HG02678 (cell line): ENCODE results near the gene FGF14.

Source experiments
- ATAC-seq: cut with Tn5 transposase; IDR thresholded peaks from one replicate; pipeline ENCODE4 v1.9.1; 2021; ENCODE audit warnings: mild to moderate bottlenecking, moderate library complexity; ENCODE audit not compliant: unreplicated experiment

The FGF14 gene

DNA sequence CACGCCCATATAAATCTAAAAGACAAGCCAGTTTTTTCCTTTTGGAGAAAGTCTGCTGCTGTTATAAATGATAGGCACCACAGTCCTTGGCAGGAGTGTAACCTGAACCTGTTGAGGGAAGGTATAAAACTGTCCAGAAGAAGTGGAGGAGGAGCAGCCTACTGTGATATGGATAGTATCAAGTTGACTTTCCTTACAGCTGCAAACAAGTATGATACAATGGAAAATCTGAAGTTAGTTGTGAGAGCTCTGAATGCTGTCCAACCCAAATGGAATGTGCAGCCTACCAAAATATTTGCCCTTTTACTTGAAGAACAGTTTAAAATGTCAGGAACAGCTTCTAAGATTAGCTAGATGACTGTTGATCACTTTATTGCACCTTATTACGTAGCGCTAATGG, 399.6 kb downstream of the FGF14 start:
- ATAC-seq = no peak

DNA sequence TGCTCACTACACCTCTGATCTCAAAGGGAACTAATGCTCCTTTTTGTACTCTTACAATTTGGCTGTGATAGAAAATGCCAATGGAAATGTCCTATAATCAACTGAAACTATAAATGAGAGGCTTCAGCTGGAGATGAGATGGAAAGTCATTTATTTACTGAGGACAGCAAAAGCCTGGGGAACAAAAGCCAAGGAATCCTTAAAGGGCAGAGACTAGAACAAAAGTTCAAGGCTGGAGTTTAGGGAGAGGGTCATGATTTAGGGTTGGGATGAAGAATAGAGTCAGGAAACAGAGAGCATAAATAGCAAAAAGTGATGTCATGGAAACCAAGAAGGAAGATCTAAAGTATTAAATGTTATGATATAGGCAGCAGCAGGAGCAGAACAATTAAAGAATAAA, 401.1 kb downstream of the FGF14 start:
- no peak for ATAC-seq

DNA sequence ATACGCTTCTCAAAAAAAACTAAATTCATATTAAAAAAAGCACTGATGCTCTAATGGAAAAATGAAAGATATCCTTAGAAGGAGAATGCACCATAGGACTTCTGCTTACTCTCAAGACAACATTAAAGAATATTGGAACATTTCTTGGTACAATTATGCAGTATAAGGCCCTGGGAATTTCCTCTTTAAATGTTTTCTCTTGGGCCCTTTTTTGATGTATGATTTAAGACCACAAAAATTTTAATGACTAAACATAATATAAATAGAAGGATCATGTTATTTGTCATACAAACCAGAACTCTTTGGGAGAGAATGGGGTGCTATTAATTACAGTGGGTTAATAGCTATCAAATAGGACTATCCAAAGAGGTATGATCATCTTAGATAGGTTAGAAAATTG, 403.7 kb downstream of the FGF14 start:
- no peak for ATAC-seq

DNA sequence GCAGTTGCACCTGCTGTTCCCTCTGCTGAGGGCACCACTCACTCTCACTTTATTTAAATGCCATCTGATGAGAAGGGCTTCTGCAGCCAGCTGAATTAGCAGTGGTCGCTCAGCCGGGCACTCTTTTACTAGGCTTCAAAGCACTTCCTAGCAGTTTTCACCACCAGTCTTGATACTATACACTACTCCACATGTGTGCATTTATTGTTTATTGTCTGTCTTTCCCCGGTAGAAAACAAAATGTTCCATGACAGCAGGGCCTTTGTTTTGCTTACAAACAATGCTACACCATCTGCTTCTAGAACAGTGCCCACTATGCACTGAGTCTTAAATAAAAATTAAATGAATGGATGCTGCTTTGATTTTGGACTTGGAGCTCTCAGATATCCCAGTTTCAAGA, 404.9 kb downstream of the FGF14 start:
- ATAC-seq = no peak

DNA sequence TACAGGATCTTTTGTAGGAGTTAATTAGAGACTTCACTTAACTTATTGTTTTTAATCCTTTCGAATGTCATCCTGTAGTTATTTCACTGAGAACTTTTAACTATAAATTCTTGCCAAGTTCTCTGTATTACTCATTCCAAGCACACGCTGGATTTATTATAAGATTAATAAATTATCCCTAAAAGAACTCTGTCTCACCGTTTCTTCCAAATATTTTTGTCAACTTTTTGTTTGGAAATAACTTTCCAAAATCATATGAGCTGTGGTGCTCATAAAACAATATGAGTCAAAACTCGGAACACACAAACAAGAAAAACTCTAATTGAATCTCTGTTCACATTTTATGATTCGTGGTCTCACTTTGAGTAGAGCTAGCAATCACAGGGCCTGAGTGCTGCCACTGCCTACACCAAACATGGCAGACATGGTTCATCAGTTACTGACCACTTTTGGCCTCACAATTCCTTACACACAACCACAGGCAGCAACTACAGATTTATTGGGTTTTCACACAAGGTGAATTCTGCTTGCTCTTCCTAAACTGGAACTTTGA, 412.0 kb downstream of the FGF14 start:
- no peak for ATAC-seq

DNA sequence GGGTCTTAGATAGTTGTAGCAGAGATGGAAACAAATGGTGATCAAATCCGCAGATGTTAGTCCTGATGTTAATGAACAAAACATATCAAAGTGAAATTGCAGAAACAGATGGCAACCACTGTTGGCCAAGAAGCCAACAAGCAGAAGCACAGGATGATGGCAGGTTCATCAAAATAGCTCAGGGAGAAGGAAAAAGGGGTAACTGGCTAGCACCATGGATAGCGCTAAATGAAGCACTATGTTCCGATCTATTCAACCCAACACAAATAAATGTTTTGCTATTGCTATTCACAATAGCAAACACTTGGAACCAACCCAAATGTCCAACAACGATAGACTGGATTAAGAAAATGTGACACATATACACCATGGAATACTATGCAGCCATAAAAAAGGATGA, 413.7 kb downstream of the FGF14 start:
- no peak for ATAC-seq

DNA sequence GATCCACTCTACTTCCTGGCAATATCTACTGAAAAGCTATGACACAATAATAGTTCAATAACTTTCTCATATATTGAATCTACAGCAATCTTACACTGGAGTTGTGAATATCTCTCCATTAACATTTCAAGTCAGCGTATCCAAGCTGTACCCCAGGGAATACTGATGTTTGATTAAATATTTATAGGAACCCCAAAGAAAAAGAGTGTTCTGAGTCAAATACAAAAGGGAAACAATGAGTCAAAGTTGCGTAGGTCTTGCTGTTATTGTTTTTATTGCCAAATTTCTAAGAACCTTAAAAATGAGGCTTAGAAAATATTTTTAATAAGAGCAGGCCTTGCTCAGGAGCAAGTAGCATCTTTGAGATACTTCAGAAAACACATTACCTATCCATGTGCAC, 415.5 kb downstream of the FGF14 start:
- ATAC-seq = no peak

DNA sequence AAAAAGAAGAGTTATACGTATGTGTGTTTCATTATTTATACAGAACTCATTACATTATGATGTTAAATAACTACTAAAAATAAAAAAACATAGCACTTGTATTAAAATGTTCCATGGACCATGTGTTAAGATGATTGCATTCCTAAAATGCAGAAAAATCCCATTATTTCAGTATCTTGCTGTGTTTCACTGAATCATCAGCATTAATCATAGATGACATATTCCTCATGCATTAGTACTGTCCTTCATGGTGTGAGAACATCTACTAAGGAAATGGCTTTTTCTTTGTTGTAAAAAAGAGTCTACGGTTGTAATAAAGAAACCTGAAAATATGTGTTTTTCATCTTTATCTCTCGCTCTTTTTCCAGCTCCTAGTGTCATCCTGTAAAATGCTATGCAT, 416.5 kb downstream of the FGF14 start:
- no peak for ATAC-seq

DNA sequence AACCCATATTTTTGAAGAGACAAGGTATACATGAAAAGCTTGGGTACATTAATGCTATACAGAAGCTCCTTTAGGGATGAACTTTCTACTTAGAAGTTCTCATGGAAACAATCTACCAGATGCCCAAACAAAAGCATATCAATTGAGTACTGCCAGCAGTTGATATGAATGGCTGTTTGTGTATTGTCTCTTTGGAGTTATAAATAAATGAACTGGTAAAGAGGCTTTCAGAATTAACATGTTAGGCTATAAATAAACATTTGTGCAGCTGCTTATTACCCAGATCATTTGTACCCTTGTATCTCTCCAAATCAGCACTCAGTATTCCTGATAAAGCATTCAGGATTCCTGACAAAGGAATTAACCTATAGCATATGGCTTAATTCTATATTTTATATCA, 418.9 kb downstream of the FGF14 start:
- no peak for ATAC-seq

DNA sequence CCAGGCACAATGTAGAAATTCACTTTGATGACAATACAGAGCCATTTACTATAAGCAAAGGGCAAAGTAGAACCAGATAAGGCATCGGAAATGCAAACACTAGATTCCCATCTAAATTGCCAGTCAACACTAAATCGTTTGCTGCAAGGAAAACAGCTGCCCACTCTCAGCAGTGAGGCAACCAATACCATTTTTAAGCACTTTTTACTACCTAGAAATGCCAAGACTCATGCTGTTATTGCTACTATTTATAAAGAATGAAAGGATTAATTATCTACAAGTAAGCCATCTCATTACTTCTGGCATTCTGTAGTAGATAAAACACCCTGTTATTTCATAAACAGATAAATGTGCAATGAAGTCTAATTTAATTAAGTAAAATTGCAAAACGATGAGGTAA, 422.0 kb downstream of the FGF14 start:
- no peak for ATAC-seq

DNA sequence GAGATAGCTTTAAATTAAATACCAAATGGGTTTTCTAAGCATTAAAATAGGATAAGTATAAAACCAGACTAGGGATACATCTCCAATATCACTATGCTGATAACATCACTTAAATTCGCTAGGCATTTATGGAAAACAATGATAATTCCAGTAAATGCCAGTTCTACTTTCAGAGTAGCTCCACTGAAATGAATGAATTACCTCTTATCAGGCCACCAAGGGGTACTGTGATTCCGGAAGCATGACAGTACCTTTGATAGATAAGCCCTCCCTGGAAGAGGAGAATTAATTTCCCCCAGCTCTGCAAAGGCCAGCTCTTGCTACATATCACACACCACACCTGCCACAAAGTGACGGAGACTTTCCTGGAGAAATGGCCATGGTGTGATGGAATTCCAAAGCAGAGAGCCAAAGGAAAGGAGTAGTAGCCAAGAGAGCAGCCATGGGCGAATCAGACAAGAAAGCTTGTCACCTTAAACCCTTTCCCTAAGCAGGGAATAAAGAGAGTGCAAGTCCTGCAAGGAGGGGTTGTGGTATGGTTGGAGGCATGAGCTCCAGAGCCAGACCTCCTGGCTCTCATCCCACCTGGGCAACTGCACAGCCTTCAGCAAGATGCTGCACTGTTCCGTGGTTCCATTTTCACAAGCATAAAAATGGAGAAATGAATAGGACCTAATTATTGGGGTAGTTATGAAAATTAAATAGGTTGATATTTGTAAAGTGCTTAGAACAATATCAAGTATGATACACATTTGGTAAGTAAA, 423.1 kb downstream of the FGF14 start:
- no peak for ATAC-seq

DNA sequence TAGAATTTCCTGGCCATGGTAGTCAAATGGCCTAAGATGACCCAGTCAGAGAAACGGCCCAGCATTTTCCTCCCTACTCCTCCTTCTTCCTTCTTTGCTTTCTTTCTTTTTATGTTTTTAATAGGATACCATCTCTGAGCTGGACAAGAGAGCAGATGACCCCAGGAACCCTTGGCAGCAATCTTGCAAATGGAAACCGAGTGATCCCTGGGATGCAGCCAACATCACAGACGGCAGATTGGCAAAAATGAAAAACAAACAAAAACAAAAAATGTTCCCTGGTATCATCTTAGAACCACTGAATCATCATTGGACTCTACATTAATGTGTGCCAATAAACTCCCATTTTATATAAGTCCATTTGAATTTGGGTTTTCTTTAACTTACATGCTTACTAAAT, 424.4 kb downstream of the FGF14 start:
- no peak for ATAC-seq

DNA sequence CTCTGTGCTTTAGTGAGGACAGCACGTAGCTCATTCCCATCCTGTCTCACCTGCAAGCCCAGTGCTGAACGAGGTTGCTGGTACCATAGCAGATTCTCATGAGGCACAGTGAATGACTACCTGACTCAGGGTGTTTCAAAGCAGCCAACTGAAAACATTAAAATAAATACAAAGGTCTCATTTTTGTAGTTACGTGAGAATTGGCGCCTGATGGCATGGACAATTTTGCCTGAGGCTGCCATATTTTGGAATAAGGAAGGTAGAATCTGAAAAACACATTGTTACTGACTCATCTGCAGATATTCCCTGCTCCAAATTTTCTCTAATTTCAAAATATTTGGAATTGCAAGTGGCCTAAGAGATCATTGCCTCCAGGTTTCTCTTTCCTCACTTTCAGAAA, 429.7 kb downstream of the FGF14 start:
- no peak for ATAC-seq

DNA sequence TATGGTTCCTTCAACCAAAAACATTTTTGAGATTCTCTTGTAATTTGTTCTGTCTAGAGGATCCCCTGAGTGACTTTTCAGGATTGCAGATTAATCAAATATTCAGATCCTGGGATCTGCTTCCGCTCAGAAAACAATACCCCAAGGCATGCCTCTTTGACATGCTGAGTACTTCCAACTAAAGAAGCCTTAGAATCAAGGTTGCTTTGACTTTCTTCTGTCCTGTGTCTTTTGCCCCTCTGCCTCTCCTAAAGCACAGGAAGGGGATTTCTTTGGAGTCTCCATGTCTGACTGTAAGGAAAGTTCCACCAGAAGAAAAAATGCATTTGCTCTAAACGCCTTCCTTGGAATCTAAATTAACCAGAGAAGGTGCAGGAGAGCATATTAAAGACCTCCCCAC, 431.5 kb downstream of the FGF14 start:
- no peak for ATAC-seq

DNA sequence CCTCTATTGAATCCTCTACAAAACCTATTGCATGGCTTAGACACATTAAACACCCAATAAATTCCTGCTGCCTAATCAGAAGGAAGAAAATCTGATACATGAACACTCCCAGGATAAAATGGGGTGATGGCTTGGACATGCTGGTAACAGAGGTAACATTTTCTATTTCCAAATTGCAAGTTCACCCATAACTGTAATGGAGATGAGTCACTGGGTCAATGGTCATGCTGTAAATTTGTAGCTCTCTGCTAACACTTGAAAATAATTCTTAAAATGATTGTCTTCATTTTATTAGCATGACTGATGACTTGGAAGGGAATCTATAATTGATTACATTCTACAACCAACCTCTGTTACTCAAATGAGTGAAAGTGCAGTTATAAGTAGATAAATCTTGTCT, 434.1 kb downstream of the FGF14 start:
- no peak for ATAC-seq

DNA sequence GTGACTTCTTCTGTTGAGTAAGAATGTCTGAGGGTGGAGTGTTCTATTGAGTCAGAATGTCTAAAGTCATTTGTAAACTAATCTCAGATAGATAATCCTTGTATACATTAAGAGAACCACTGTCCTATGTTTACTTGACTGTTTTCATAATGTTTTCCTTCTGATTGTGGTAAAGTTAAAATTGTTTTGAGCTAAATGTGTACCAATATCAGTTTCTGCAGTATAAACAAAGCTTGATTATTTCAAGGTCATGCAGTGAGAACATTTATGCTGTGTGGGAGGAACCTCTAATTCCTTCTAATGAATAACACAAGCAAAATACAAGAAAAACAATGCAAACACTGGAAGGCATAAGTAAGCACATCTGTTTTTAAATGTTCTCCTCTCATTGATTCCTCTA, 434.6 kb downstream of the FGF14 start:
- ATAC-seq = no peak

DNA sequence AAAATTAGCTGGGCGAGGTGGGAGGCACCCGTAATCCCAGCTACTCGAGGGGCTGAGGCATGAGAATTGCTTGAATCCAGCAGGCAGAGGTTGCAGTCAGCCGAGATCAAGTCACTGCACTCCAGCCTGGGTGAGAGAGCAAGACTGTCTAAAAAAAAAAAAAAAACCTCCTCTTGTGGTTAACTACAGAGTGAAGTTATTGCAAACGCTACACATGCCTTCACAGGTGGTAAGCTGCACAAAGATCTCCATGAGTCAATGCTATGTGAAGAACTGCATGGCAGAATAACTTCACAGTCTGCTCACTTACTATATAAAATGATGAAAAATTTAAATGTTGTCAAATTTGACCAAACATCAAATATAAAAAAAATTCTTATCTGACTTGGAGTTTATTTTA, 436.8 kb downstream of the FGF14 start:
- no peak for ATAC-seq

DNA sequence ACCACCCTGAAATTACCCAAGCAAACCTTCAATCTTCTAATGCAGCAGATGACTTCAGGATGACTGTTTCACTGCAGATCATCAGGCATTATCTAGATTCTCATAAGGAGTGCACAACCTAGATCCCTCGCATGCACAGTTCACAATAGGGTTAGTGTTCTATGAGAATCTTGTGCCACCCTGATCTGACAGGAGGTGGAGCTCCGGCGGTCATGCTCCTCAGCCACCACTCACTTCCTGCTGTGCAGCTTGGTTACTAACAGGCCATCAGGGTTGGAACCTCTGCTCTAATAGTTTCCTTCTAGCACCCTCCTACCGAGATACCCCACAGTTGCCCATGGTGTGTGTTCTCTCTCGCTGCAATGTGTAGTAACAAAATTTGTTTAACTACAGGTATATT, 442.8 kb downstream of the FGF14 start:
- no peak for ATAC-seq

DNA sequence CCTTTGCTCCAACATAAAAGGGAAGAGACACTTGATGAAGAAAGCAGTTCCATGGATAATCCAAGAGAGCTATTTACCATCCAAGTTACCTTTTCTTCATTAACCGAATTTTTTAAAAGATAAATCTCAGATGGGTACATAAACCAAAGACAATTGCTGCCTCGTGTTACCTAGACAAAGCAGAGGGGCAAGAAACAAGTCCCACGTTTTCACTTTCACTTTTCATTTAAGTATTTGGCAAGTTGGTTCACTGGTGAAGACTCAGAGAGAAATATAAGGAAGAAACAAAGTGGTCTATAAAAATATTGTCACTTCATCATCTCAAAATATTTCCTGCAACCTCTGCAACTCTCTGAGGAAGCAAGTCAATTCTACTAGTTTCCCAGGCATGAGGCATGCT, 446.1 kb downstream of the FGF14 start:
- no peak for ATAC-seq

DNA sequence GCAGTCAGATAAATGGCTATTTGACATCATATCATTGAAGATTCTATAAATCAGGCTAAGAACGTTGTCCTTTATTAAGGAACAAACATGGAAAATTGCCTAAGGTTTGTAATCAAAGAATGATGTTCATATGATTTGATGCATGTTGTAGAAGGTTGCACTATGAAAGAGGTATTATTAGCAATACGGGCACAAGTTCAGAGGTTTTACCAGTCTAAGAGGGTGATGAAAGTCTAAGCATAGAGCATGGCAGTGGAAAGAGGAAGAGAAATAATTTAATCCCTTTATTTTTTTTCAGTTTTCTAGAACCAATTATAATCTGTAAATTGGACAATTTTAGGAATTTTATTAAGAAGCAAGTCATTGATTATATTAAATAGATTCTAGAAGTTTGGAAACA, 450.7 kb downstream of the FGF14 start:
- ATAC-seq = no peak

DNA sequence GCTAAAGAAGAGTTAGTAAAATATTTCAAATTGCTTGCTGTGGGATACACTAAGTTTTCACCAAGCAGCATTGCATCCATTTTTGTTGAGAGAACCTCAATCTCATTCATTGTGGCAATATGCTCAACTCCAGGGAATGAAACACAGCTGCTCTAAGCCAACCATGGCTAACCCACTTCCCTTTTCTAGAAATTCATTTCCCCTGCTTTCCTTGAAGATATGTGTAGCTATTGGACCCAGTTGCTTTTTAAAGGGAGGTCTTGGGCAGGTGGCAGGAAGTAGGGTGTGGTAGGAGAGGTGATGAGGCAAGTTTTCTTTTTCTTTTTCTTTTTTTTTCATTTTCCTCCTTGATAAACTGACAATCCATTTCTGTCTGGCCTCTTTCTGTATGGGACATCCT, 452.2 kb downstream of the FGF14 start:
- no peak for ATAC-seq

DNA sequence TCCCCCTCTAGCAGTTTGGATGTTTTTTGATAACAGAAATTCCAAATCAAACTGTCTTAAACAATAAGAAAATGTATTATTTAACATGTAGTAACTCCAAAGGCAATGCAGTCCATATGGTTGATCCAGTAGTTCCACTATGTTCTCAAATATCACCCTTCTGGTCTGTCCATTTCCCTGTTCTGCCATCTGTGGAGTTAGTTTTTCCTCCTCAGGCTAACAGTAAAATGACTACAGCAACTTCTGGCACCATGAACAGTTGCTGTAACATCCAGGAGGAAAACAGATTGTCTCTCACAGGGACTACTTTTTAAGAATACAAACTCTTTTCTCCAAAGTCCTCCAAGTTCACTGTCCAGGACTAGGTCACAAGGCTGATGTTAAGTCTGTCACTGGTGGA, 455.4 kb downstream of the FGF14 start:
- ATAC-seq = no peak

DNA sequence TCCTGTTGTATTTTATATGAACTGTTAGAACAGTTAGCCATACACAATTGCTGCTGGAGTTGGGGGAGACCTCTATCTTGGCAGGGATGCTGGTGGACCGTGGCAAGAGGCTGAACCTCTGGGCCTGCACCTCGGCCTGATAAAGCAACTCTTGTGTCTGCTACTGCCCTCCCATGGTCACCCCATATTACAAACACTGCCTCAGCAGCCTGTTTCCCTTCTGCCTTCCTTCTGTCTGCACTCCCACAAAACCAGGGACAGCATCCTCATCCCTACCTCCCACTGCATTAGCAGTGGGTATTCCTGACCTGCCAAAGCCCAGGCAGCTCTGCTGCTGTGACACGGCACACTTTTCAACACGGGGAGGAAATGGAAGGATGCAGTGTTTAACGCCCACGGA, 456.4 kb downstream of the FGF14 start:
- ATAC-seq = no peak
